Vagina (tissue), 2 donors: ENCODE results near the gene KRTAP22-2.

Experiments used
- CTCF ChIP-seq, 3 experiments: fragments of 450-650 bp in 2 of 3; fragments of 200-600 bp in 1 of 3; sonication (generic) in 1 of 3; IDR thresholded peaks; one replicate each; pipeline ENCODE4 v1.5.1; 2017 to 2019; ENCODE audit warnings: antibody characterized with exemption in 3 of 3, mild to moderate bottlenecking in 2 of 3, moderate library complexity in 2 of 3
- POLR2A ChIP-seq, 2 donors: fragments of 450-650 bp; IDR thresholded peaks; one replicate each; pipeline ENCODE4 v1.6.1; 2017; ENCODE audit warnings: antibody characterized with exemption in 2 of 2, mild to moderate bottlenecking in 2 of 2, moderate library complexity in 2 of 2
- POLR2AphosphoS5 ChIP-seq, 2 donors: sonication (generic); formaldehyde crosslinking; IDR thresholded peaks; one replicate each; pipeline ENCODE4 v1.9.0; 2017; ENCODE audit warnings: antibody characterized with exemption in 2 of 2, mild to moderate bottlenecking in 2 of 2, low read depth in 1 of 2; ENCODE audit not compliant: insufficient read depth in 1 of 2

- TF ChIP-seq POLR2A (IDR thresholded peaks at IDR 0.05) = no peak
- no peak for TF ChIP-seq CTCF (IDR thresholded peaks at IDR 0.05)
- no peak for TF ChIP-seq POLR2AphosphoS5 (IDR thresholded peaks at IDR 0.05; ENCODE audit: insufficient read depth in 1 of 2, low read depth in 1 of 2)
Measured at GRCh38 chr21:30592140-30592539, 1.9 kb upstream of the KRTAP22-2 start, which contains the start of gene KRTAP6-3.
